SK-N-SH (cell line): ENCODE results near the gene FAM227B. TPM values are rescaled to one million over a fixed set of nuclear protein-coding genes. Genes with fewer than 3 reads are reported as not detected.
A peak's percentile ranks its signal among the peaks of the same experiment; 100 is the strongest.

ENCODE experiments used
- CTCF ChIA-PET: fragments of 300-600, 350-600 bp; formaldehyde crosslinking; extraction: SDS; loops from one replicate; lab custom pipeline; 2021; lab: Yijun Ruan, JAX
- POLR2A ChIA-PET: fragments of 350-600 bp; sonication (Branson Sonifier 250); formaldehyde crosslinking; extraction: SDS; loops from one replicate; lab custom pipeline; 2020; ENCODE audit warnings: antibody characterized with exemption, inconsistent platforms; lab: Yijun Ruan, JAX
- DNase-seq: peaks from one replicate; pipeline ENCODE4 v3.0.0; 2012
- H2AFZ ChIP-seq: fragments of 200-600 bp; sonication (generic); 2 replicates; pipeline ENCODE4 v1.8.1; 2016; ENCODE audit warnings: antibody characterized with exemption, mild to moderate bottlenecking, low read depth
- H3F3A ChIP-seq: fragments of 200-600 bp; sonication (generic); replicated peaks from 2 replicates; pipeline ENCODE3; 2016; ENCODE audit warnings: antibody characterized with exemption, mild to moderate bottlenecking; ENCODE audit not compliant: insufficient read depth
- H3K27ac ChIP-seq, 2 experiments: fragments of 200-500 bp in 1 of 2; fragments of 200-600 bp in 1 of 2; sonication (Bioruptor generic) in 1 of 2; sonication (generic), shearing (Covaris generic) in 1 of 2; 2 replicates each; pipeline versions ENCODE4 v1.5.1 to v1.6.1; 2014 to 2016; ENCODE audit warnings: low read depth in 2 of 2, inconsistent platforms in 1 of 2, low read length in 1 of 2, mild to moderate bottlenecking in 1 of 2, mixed read lengths in 1 of 2
- H3K27me3 ChIP-seq: fragments of 200-600 bp; sonication (generic), shearing (Covaris generic); 2 replicates; pipeline ENCODE4 v1.6.1; 2016; ENCODE audit warnings: mixed run types; ENCODE audit not compliant: insufficient read depth
- H3K36me3 ChIP-seq, 2 experiments: fragments of 200-500 bp in 1 of 2; fragments of 200-600 bp in 1 of 2; sonication (Bioruptor generic) in 1 of 2; sonication (generic) in 1 of 2; replicated peaks in 1 of 2; 2 replicates each; pipeline versions ENCODE3 to v1.5.1; 2014 to 2016; ENCODE audit warnings: low read length in 1 of 2, mild to moderate bottlenecking in 1 of 2; ENCODE audit not compliant: insufficient read depth in 2 of 2, control insufficient read depth in 1 of 2
- H3K4me1 ChIP-seq, 2 experiments: fragments of 200-500 bp in 1 of 2; fragments of 200-600 bp in 1 of 2; sonication (Bioruptor generic) in 1 of 2; sonication (generic), shearing (Covaris generic) in 1 of 2; 2 replicates each; pipeline versions ENCODE4 v1.5.1 to v1.6.1; 2014 to 2016; ENCODE audit warnings: low read depth in 1 of 2, low read length in 1 of 2, mixed run types in 1 of 2; ENCODE audit not compliant: insufficient read depth in 2 of 2, control insufficient read depth in 1 of 2
- H3K4me2 ChIP-seq: fragments of 200-600 bp; sonication (generic), shearing (Covaris generic); 2 replicates; pipeline ENCODE4 v1.6.1; 2017; ENCODE audit warnings: mixed run types
- H3K4me3 ChIP-seq, 2 experiments: fragments of 200-500 bp in 1 of 2; fragments of 200-600 bp in 1 of 2; sonication (Bioruptor generic) in 1 of 2; sonication (generic), shearing (Covaris generic) in 1 of 2; 2 replicates each; pipeline versions ENCODE4 v1.5.1 to v1.8.1; 2014 to 2016; ENCODE audit warnings: low read depth in 2 of 2, inconsistent platforms in 1 of 2, low read length in 1 of 2, mild to moderate bottlenecking in 1 of 2, mixed read lengths in 1 of 2, moderate library complexity in 1 of 2
- H3K79me2 ChIP-seq: fragments of 200-600 bp; sonication (generic); 2 replicates; pipeline ENCODE4 v1.8.1; 2017; ENCODE audit warnings: mild to moderate bottlenecking; ENCODE audit not compliant: insufficient read depth
- H3K9ac ChIP-seq: fragments of 200-600 bp; sonication (generic); 2 replicates; pipeline ENCODE4 v1.6.1; 2017; ENCODE audit warnings: mixed run types
- H3K9me2 ChIP-seq: fragments of 200-600 bp; sonication (generic); 2 replicates; pipeline ENCODE4 v1.6.1; 2017; ENCODE audit warnings: mixed run types
- H3K9me3 ChIP-seq: fragments of 200-600 bp; sonication (generic); 2 replicates; pipeline ENCODE4 v1.6.1; 2017; ENCODE audit warnings: mixed run types, mild to moderate bottlenecking, moderate library complexity
- H4K20me1 ChIP-seq: fragments of 200-600 bp; sonication (generic); 2 replicates; pipeline ENCODE4 v1.6.1; 2017; ENCODE audit warnings: mild to moderate bottlenecking, mixed run types; ENCODE audit not compliant: insufficient read depth
- ELF1 ChIP-seq: IDR thresholded peaks from 2 replicates; pipeline ENCODE4 v1.4.0; 2012
- EP300 ChIP-seq, 2 experiments: IDR thresholded peaks; 2 replicates each; pipeline versions ENCODE4 v1.4.0 to v1.6.1; 2012; ENCODE audit warnings: borderline replicate concordance in 1 of 2, low read depth in 1 of 2, low read length in 1 of 2
- FOSL2 ChIP-seq: IDR thresholded peaks from 2 replicates; pipeline ENCODE4 v1.4.0; 2012; ENCODE audit warnings: low read depth, mild to moderate bottlenecking, moderate library complexity, borderline replicate concordance
- GATA2 ChIP-seq: sonication (generic); formaldehyde crosslinking; IDR thresholded peaks from 2 replicates; pipeline ENCODE4 v1.5.0; 2020; ENCODE audit warnings: mild to moderate bottlenecking, missing genetic modification reagents
- JUND ChIP-seq: IDR thresholded peaks from 2 replicates; pipeline ENCODE4 v1.4.0; 2012
- MEF2A ChIP-seq: IDR thresholded peaks from 2 replicates; pipeline ENCODE4 v1.4.0; 2012; ENCODE audit warnings: low read depth, borderline replicate concordance
- MXI1 ChIP-seq: IDR thresholded peaks from 2 replicates; pipeline ENCODE4 v1.6.1; 2012; ENCODE audit warnings: mild to moderate bottlenecking, low read depth, low read length, improper control_type of control experiment
- NRF1 ChIP-seq: IDR thresholded peaks from 2 replicates; pipeline ENCODE4 v1.6.1; 2012; ENCODE audit warnings: low read depth, mild to moderate bottlenecking, low read length
- POLR2AphosphoS5 ChIP-seq: IDR thresholded peaks from 2 replicates; pipeline ENCODE4 v1.6.1; 2012; ENCODE audit warnings: low read depth, low read length
- RAD21 ChIP-seq: IDR thresholded peaks from 2 replicates; pipeline ENCODE4 v1.6.1; 2012; ENCODE audit warnings: mild to moderate bottlenecking, low read length
- RCOR1 ChIP-seq: fragments of 150-350 bp; IDR thresholded peaks from 2 replicates; pipeline ENCODE4 v1.6.1; 2017; ENCODE audit warnings: antibody characterized with exemption, low read length
- RFX5 ChIP-seq: IDR thresholded peaks from 2 replicates; pipeline ENCODE4 v1.6.1; 2012; ENCODE audit warnings: mild to moderate bottlenecking, improper control_type of control experiment, low read length
- RXRA ChIP-seq: IDR thresholded peaks from 2 replicates; pipeline ENCODE4 v1.4.0; 2012; ENCODE audit warnings: low read depth, mild to moderate bottlenecking, borderline replicate concordance
- SIN3A ChIP-seq: IDR thresholded peaks from 2 replicates; pipeline ENCODE4 v1.6.1; 2012; ENCODE audit warnings: low read depth, mild to moderate bottlenecking, low read length, moderate library complexity, borderline replicate concordance
- TAF1 ChIP-seq: IDR thresholded peaks from 2 replicates; pipeline ENCODE4 v1.6.1; 2012; ENCODE audit warnings: low read depth, mild to moderate bottlenecking, low read length, moderate library complexity, borderline replicate concordance
- TCF12 ChIP-seq: IDR thresholded peaks from 2 replicates; pipeline ENCODE4 v1.4.0; 2012
- WGBS: methylation state at CpG from one replicate; pipeline ENCODE4 v1.1.6; 2017; ENCODE audit warnings: low lambda C conversion rate; 5-methylcytosine and 5-hydroxymethylcytosine counted together
- polyA plus RNA-seq, 3 experiments: library from polyadenylated mRNA; depleted of rRNA; stranded (reverse); fragments of >200 nt; gene quantifications; 2 replicates each; pipeline ENCODE4 v1.2.3, GENCODE V29; 2012
- TF ChIP-seq, protein P1 (sequence below): fragments of 200-600 bp; sonication (generic); IDR thresholded peaks from 2 replicates; pipeline ENCODE4 v1.6.1; 2017; ENCODE audit warnings: antibody characterized with exemption, mild to moderate bottlenecking, moderate library complexity
- TF ChIP-seq, protein P2 (sequence below): fragments of 150-350 bp; IDR thresholded peaks from 2 replicates; pipeline ENCODE4 v1.6.1; 2016; ENCODE audit warnings: mild to moderate bottlenecking, low read depth, low read length
- TF ChIP-seq, protein P3 (sequence below): IDR thresholded peaks from 2 replicates; pipeline ENCODE4 v1.4.0; 2012; ENCODE audit warnings: low read depth, borderline replicate concordance
- TF ChIP-seq, protein P4 (sequence below): IDR thresholded peaks from 2 replicates; pipeline ENCODE4; 2012
- TF ChIP-seq, protein P5 (sequence below): IDR thresholded peaks from 2 replicates; pipeline ENCODE4 v1.4.0; 2012; ENCODE audit warnings: low read depth

Gene FAM227B
- polyA plus RNA-seq, 1 of the 3 experiments (the other 2 are of a cell fraction) = 4.4 TPM

DNA sequence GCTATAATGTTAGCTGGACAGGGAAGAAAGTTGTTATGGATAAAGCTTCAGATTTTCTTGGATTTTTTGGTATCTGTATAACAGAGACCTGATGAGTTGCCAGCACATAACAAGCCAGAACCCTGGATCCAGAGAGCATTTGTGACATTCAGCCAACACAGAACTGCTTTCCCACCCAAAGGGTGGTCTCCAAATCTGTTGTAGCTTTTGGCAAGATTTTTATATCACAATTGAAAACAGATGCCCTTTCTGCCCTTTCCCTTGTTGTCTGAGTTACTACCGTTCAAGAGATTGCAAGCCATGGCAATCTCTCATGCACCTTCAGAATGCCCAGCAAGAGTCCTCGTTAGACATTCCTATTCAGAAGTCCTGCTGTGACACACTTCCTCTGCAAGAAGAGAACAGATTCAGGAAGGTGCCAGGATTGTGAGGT, 305.2 kb downstream of the FAM227B start:
- Histone ChIP-seq H3K36me3 (peaks cover 0 to 9% of the 10 kb centered on the region in 2 experiments), H2AFZ (no peak overlapping the region), H3K79me2 (no peaks in the 10 kb centered on the region), H3K27me3 (no peaks in the 10 kb centered on the region), H3K9me3 (no peaks in the 10 kb centered on the region), H3K4me2 (no peak overlapping the region), H3K4me3 (no peak overlapping the region), H3K9me2 (no peaks in the 10 kb centered on the region), H3K27ac (peak overlapping the region in 1 of 2 experiments; percentile 72; a peak in 2 of 4 replicates), H3K9ac (no peak overlapping the region), H3F3A (no peaks in the 10 kb centered on the region), H4K20me1 (no peaks in the 10 kb centered on the region), H3K4me1 (peaks cover 4 to 11% of the 10 kb centered on the region in 2 experiments)
- ChIA-PET POLR2A (no interaction called here), CTCF (no interaction called here)
- TF ChIP-seq MEF2A = no peak
- no peak for TF ChIP-seq RXRA
- TF ChIP-seq, protein P1, sequence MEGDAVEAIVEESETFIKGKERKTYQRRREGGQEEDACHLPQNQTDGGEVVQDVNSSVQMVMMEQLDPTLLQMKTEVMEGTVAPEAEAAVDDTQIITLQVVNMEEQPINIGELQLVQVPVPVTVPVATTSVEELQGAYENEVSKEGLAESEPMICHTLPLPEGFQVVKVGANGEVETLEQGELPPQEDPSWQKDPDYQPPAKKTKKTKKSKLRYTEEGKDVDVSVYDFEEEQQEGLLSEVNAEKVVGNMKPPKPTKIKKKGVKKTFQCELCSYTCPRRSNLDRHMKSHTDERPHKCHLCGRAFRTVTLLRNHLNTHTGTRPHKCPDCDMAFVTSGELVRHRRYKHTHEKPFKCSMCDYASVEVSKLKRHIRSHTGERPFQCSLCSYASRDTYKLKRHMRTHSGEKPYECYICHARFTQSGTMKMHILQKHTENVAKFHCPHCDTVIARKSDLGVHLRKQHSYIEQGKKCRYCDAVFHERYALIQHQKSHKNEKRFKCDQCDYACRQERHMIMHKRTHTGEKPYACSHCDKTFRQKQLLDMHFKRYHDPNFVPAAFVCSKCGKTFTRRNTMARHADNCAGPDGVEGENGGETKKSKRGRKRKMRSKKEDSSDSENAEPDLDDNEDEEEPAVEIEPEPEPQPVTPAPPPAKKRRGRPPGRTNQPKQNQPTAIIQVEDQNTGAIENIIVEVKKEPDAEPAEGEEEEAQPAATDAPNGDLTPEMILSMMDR = no peak
- peak; percentile 20; the same call in 1 of the 2 replicates for TF ChIP-seq TCF12
- peak; percentile 3; the same call in 1 of the 2 replicates for TF ChIP-seq RAD21
- TF ChIP-seq, protein P2, sequence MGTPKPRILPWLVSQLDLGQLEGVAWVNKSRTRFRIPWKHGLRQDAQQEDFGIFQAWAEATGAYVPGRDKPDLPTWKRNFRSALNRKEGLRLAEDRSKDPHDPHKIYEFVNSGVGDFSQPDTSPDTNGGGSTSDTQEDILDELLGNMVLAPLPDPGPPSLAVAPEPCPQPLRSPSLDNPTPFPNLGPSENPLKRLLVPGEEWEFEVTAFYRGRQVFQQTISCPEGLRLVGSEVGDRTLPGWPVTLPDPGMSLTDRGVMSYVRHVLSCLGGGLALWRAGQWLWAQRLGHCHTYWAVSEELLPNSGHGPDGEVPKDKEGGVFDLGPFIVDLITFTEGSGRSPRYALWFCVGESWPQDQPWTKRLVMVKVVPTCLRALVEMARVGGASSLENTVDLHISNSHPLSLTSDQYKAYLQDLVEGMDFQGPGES = no peak
- no peak for TF ChIP-seq MXI1
- DNase-seq = peak; percentile 9
- WGBS = 15% methylated on average over 2 of the region's 2 CpGs

DNA sequence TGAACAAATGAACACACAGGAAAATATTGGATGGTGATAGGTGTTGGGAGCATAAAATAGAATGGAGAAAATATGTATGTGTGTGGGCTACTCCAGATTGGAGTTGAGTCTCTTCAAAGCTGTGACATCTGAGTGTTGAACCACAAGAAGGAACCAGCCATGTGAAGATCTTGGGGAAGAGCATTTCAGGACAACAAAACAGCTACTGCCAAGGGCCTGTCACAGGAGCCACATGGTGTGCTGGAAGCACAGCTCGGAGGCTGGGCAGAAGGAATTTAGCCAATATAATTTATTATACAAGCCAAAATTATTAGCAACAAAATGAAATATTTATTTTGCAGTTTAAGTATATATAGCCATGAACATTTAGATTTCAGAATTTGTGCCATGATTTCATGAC, 305.9 kb downstream of the FAM227B start:
- H3K27ac ChIP-seq = no peak overlapping the region; a peak in 1 of 4 replicates
- CTCF ChIA-PET = no interaction called here
- no peak overlapping the region for H2AFZ ChIP-seq
- TF ChIP-seq JUND (no peak), GATA2 (CRISPR knock-in tag) (no peak), RCOR1 (no peak), SIN3A (no peak), TAF1 (no peak), NRF1 (no peak), POLR2AphosphoS5 (no peak), ELF1 (no peak), RFX5 (no peak), EP300 (IDR thresholded peaks at IDR 0.05; ENCODE audit: borderline replicate concordance in 1 of 2, low read depth in 1 of 2, low read length in 1 of 2) (no peak), FOSL2 (no peak), MXI1 (no peak)
- TF ChIP-seq, protein P1 = no peak
- TF ChIP-seq, protein P3, sequence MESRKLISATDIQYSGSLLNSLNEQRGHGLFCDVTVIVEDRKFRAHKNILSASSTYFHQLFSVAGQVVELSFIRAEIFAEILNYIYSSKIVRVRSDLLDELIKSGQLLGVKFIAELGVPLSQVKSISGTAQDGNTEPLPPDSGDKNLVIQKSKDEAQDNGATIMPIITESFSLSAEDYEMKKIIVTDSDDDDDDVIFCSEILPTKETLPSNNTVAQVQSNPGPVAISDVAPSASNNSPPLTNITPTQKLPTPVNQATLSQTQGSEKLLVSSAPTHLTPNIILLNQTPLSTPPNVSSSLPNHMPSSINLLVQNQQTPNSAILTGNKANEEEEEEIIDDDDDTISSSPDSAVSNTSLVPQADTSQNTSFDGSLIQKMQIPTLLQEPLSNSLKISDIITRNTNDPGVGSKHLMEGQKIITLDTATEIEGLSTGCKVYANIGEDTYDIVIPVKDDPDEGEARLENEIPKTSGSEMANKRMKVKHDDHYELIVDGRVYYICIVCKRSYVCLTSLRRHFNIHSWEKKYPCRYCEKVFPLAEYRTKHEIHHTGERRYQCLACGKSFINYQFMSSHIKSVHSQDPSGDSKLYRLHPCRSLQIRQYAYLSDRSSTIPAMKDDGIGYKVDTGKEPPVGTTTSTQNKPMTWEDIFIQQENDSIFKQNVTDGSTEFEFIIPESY = no peak
- TF ChIP-seq, protein P4, sequence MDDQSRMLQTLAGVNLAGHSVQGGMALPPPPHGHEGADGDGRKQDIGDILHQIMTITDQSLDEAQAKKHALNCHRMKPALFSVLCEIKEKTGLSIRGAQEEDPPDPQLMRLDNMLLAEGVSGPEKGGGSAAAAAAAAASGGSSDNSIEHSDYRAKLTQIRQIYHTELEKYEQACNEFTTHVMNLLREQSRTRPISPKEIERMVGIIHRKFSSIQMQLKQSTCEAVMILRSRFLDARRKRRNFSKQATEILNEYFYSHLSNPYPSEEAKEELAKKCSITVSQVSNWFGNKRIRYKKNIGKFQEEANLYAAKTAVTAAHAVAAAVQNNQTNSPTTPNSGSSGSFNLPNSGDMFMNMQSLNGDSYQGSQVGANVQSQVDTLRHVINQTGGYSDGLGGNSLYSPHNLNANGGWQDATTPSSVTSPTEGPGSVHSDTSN = no peak
- TF ChIP-seq, protein P5, sequence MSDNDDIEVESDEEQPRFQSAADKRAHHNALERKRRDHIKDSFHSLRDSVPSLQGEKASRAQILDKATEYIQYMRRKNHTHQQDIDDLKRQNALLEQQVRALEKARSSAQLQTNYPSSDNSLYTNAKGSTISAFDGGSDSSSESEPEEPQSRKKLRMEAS = no peak

More for the DNA sequence above, 305.9 kb downstream of the FAM227B start:
- no peaks in the 10 kb centered on the region for H3K27me3 ChIP-seq
- H3K4me2 ChIP-seq = no peak overlapping the region
- no peaks in the 10 kb centered on the region for H3F3A ChIP-seq
- H3K9me3 ChIP-seq = no peaks in the 10 kb centered on the region
- DNase-seq = no peak
- H3K4me1 ChIP-seq = peaks cover 4 to 11% of the 10 kb centered on the region in 2 experiments
- no peaks in the 10 kb centered on the region for H4K20me1 ChIP-seq
- no peaks in the 10 kb centered on the region for H3K9me2 ChIP-seq
- H3K36me3 ChIP-seq = peaks cover 0 to 3% of the 10 kb centered on the region in 2 experiments
- H3K4me3 ChIP-seq = no peak overlapping the region
- POLR2A ChIA-PET = no interaction called here
- no peak overlapping the region for H3K9ac ChIP-seq
- no peaks in the 10 kb centered on the region for H3K79me2 ChIP-seq
- WGBS = 89% methylated on average over 1 of the region's 1 CpG
